ENCODE data around the gene ZBBX.

Gene ZBBX

DNA sequence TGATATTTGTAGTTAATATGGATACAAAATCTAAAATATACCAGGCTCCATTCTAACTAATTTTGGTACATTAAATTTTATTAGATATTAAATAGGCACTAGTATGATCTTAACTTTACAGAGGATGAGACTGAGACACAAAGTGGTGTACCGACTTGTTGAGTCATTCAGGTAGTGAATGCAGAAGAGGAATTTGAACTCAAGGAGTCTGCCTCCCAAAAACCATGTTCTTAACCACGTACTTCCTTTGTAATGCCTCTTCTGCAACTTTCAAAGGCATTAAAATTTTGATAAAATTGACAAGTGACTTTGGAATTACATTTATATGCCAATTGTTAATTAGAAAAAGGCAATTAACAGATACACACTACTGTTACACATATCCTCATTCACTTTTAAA, 61.8 kb downstream of the ZBBX start:
- no peak for DNase-seq
- intact Hi-C loops (cut with DNase I) = no loop called here

DNA sequence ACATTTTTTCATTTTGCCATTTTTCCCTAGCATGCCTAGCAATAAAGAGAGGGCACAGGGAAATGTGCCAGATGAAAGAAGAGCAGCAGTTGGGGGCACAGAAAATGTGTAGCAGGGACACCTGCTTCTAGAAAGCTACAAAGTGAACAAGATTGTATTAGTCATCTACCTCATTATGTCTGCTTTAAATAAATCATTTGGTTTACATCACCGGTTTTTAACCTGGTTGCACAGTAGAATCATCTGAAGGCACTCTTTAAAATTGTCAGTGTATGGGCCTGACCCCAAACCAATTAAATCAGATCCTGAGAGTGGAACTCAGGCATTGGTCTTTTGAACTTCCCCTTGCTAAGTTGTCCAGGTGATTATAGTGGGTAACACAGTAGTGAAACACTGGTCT, 73.8 kb downstream of the ZBBX start:
- no peak for DNase-seq
- intact Hi-C loops (cut with DNase I) = no loop called here

GRCh38 chr3:167305340-167305890, 74.7 kb downstream of the ZBBX start:
- DNase-seq = no peak
- intact Hi-C loops (cut with DNase I) = no loop called here

DNA sequence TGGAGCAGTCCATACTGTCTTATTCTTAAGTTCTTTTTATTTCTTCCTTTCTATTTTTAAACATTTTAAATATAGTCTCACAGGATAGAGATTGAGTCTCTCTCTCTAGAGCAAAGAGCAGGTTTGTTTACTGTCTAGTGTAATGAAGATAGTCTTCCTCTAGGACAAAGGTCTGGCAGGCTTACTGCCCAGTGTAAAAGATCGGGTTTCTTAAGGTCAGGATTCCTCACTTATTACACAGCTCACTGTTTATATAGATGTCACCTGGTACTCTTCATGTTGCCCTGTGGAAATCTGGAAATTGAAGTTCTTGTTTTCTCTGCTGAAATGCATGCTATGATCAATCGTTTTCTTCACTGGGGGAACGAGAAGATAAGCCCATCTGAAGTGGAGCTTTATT, 76.0 kb downstream of the ZBBX start:
- intact Hi-C loops (cut with DNase I) = no loop called here
- DNase-seq = no peak

- intact Hi-C loops (cut with DNase I) = no loop called here
- no peak for DNase-seq
Measured at GRCh38 chr3:167302678-167303077, 77.4 kb downstream of the ZBBX start.

DNA sequence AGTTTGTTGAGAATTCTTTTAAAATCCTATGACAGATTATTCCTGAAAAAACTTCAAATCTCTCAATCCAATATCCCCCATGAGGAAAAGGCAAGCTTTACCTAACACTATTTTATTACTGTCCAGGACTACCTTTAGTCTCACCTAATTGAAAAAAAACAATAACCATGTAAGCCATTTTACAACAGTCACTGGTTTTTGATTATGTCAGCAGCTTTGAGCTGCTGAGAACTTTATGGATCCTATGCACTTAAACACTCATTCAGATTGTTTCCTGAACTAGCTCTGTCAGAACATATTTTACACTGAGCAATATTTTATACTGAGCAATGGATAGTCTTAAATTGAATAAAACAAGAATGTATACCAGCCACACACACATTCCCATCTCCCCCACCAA, 79.9 kb downstream of the ZBBX start:
- intact Hi-C loops (cut with DNase I) = no loop called here
- DNase-seq = no peak

DNA sequence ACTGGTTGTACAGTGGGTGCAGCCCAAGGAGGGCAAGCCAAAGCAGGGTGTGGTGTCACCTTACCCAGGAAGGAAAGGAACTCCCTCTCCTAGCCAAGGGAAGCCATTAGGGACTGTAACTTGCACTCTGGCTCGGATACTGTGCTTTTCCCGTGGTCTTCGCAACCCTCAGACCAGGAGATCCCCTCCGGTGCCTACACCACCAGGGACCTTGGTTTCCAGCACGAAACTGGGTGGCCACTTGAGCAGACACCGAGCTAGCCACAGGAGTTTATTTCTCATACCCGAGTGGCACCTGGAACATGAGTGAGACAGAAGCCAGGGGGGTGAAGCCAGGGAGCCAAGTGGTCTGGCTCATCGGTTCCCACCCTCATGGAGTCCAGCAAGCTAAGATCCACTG, 90.7 kb downstream of the ZBBX start:
- peak in 2 of 10 donors; percentile 41 to 64 for DNase-seq
- intact Hi-C loops (cut with DNase I) = no loop called here

DNA sequence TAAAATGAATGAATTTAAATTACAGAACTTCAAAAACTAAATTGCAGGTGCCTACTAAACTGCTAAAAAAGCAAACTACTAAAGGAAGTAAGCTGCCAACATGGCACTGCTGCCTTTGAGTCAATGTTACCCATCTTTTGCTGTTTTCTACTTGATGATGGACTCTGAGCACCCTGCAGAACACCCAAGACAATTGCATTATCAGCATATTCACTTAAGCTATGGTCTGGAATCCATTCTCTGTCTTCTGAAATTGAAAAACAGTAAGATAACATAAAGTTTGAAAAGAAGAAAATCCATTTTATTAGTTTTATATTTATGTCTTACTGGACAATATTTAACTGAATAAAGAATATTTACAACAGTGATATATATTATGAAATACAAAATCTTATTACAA, 91.4 kb downstream of the ZBBX start:
- intact Hi-C loops (cut with DNase I) = no loop called here
- DNase-seq = no peak

GRCh38 chr3:167287308-167287707, 92.8 kb downstream of the ZBBX start:
- no peak for DNase-seq
- intact Hi-C loops (cut with DNase I) = no loop called here

DNA sequence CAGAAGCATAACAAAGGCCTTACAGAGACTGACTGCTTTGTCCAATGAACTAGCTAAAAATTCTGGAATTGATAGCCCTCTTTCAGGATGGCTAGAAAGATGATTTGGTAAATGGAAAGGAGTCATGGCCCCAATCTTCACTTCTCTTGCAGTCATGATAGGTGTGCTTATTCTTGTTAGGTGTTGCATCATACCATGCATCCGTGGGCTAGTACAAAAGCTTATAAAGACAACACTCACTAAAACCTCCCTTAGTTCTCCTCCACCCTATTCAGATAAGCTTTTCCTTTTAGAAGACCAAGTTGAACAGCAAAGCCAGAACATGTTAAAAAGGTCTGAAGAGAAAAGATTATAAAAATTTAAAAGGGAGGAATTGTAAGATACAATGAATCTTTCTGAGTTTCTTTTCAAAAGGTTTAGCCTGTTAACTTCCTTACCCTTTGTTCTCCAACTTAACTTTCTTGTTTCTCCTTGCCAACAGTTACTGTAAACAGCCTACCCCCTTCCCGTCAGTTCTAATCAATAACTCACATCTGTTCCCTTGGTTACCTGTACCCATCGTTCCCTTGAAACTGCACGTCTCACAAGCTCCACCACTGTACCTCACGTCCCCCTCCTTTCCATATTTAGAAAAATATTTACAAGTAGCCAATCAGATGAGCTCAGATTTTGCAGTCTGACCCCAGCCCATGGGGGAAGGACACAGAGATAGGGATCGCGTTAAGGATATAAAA, 105.8 kb downstream of the ZBBX start:
- intact Hi-C loops (cut with DNase I) = no loop called here
- no peak for DNase-seq

DNA sequence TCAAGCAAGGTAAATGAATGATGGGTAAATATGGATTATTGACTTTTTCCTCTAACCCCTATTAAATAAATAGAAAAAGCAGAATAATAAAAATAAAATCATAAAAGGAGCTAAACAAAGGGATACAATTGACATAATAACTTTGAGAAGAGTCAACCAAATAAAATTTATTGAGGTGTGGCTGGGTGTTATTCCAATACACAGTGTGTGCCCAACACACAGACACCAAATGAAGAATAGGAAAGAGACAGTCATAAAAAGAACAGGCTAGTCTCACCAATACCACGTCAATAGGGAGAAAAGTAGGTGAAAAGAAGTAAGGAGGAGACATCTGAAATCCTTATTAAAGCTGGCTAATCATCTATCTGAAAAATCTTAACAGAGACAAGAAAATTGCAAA, 127.1 kb downstream of the ZBBX start:
- intact Hi-C loops (cut with DNase I) = no loop called here
- DNase-seq = no peak

DNA sequence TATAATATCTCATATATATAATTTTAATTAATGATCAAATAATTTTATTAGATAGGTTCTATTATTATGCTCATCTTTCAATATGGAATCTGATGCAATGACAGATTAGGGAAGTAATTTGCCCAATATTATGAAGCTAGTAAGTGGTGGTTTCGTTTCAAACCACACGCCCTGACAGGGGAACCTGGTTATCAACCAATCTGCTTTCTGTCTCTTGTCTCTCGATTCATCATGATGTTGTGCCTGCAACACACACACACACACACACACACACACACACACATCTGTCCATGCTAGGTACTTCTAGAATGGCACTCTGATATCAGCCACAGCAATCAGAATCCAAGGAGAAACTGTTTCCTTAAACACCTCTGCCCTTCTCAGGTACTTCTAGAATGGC, 128.4 kb downstream of the ZBBX start:
- intact Hi-C loops (cut with DNase I) = no loop called here
- no peak for DNase-seq

DNA sequence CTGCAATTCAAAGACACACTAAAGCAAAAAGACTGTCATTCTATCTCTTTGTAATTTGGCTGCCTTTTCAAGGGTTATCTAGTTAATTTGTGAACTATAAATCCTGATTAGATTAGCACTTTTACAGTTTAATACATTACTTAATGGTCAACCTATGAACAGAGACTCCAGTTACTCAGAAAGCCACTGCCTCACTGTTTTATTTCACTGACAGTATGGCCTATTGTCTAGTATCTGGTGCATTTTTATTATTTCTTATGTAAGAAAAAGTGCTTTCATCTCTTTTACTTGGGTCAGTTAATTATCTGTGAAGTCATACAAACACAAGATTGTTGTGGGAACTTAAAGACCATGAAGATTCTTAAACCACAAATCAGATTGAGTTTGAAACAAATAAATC, 133.8 kb downstream of the ZBBX start:
- no peak for DNase-seq
- intact Hi-C loops (cut with DNase I) = no loop called here

DNA sequence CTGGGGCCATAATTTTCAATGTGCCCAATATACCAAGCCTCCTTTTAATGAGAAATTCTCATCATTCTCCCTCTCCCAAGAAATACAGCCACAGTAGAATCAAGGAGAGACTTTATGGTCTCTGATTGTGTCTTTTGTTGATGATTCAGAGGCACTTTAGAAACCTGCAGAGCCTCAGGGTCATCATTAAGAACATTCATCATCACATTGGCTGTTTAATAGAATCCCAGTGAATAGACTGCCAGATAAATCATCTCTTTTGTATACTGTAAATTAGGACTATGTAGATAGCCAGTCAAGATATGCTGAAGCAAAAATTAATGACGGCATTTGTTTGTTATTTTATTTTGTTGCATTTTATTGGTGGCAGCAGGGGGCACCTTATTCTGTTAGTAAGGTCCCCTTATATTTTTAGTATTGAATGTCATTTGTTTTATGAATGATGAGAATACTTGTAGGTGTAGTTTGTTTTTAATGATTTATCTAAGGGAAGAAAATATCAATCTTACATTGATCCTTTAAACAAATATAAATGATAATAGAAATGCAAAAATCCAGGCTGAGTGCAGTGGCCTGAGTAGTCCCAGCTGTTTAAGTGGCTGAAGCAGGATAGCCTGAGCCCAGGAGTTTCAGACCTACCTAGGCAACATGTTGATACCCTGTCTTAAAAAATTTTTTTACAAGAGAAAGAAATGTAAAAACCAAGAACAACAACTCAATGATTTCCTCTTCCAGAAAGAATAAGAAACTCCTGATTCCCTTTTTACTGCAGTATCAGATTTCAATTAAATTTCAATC, 138.8 kb downstream of the ZBBX start:
- intact Hi-C loops (cut with DNase I) = no loop called here
- DNase-seq = no peak

GRCh38 chr3:167228135-167228534, 152.0 kb downstream of the ZBBX start:
- no peak for DNase-seq
- intact Hi-C loops (cut with DNase I) = no loop called here

GRCh38 chr3:167225821-167226220, 154.3 kb downstream of the ZBBX start:
- DNase-seq = no peak
- intact Hi-C loops (cut with DNase I) = no loop called here

DNA sequence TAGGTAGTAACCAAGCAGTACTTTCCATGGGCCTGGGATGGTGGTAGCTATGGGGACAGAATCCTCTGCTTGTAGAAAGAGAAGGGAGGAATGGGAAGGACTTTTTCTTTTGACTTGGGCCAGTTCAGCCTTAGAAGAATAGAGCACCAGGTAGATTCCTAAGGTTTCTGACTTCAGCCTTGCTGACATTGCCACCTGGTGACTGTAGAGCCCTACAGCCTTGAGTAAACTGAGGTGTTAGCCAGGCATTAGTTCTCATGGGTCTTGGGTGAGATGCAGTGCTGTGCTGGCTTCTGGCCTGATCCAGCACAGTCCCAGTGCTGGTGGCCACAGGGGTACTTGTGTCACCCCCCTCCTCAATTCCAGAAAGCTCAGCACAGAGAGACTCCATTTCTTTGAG, 171.1 kb downstream of the ZBBX start:
- no peak for DNase-seq
- intact Hi-C loops (cut with DNase I) = no loop called here

DNA sequence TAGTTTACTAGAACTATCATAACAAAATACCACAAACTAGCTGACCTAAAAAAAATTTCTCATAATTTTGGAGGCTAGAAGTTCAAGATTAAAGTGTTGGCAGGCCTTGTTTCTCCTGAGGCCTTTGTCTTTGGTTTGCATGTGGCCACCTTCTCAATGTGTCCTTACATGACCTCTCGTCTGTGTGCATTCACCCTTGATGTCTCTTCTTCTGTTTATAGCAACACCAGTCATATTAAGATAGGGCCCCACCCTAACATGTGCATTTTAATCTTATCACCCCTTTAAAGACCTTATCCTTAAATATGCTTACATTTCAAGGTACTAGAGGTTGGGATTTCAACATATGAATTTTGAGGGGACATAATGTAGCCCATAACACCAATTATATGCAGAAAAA, 177.0 kb downstream of the ZBBX start:
- intact Hi-C loops (cut with DNase I) = no loop called here
- DNase-seq = no peak

- intact Hi-C loops (cut with DNase I) = no loop called here
- no peak for DNase-seq
Measured at GRCh38 chr3:167198949-167199600, 181.0 kb downstream of the ZBBX start.

Measured in posterior cingulate gyrus (tissue), 11 donors.